ENCODE data around the gene LRMDA. TPM values are rescaled to one million over a fixed set of nuclear protein-coding genes. Genes with fewer than 3 reads are reported as not detected.
A peak's percentile ranks its signal among the peaks of the same experiment; 100 is the strongest.

Gene LRMDA
- total and polyA plus RNA-seq, 2 of the 13 experiments (the other 11 are each of a cell fraction or from before 2014, with no cell fraction given), result 13.4 to 22.0 TPM

- TF ChIP-seq RARG (CRISPR knock-in tag; IDR thresholded peaks at IDR 0.05; ENCODE audit: low read depth), result 0 out of 2 replicates have a peak, but pooled peaks have one; percentile 51
- TF ChIP-seq ZNF24 (IDR thresholded peaks at IDR 0.05), result 0 out of 2 replicates have a peak, but pooled peaks have one; percentile 59
- peak; percentile 62 to 74; a peak in 3 of 4 replicates for TF ChIP-seq HMGXB4 (CRISPR knock-in tag; IDR thresholded peaks at IDR 0.05; ENCODE audit: borderline replicate concordance in 1 of 2, low read depth in 1 of 2)
- TF ChIP-seq ARID3A (IDR thresholded peaks at IDR 0.05; ENCODE audit: low read depth, low read length), result peak; percentile 89
- no peak for TF ChIP-seq ZNF773 (CRISPR knock-in tag; IDR thresholded peaks at IDR 0.05; ENCODE audit: borderline replicate concordance)
- TF ChIP-seq NBN (conservative IDR thresholded peaks at IDR 0.05), result no peak
- TF ChIP-seq ZNF143 (CRISPR knock-in tag; IDR thresholded peaks at IDR 0.05), result no peak
- no peak for TF ChIP-seq SRSF4 (IDR thresholded peaks at IDR 0.05; ENCODE audit: low read depth, low read length, poor library complexity, severe bottlenecking)
- TF ChIP-seq SP5 (CRISPR knock-in tag; IDR thresholded peaks at IDR 0.05; ENCODE audit: borderline replicate concordance, low read depth), result peak; percentile 87
- no peak for TF ChIP-seq HNRNPLL (IDR thresholded peaks at IDR 0.05; ENCODE audit: low read depth, low read length, poor library complexity, severe bottlenecking)
- TF ChIP-seq BRF2 (CRISPR knock-in tag; IDR thresholded peaks at IDR 0.05), result peak; percentile 92; the same call in 1 of the 2 replicates
- TF ChIP-seq TAF1 (CRISPR knock-in tag; IDR thresholded peaks at IDR 0.05), result peak; percentile 38; the same call in 1 of the 2 replicates
- TF ChIP-seq MEF2D (CRISPR knock-in tag; IDR thresholded peaks at IDR 0.05), result peak; percentile 95
- TF ChIP-seq TMF1 (CRISPR knock-in tag; IDR thresholded peaks at IDR 0.05; ENCODE audit: low read depth), result peak; percentile 48; the same call in 1 of the 2 replicates
- TF ChIP-seq NKX3-1 (CRISPR knock-in tag; IDR thresholded peaks at IDR 0.05), result peak; percentile 97
- peak; percentile 72; the same call in 1 of the 2 replicates for TF ChIP-seq ZNF558 (CRISPR knock-in tag; IDR thresholded peaks at IDR 0.05; ENCODE audit: borderline replicate concordance)
- peak; percentile 30; the same call in 1 of the 2 replicates for TF ChIP-seq STAG1 (CRISPR knock-in tag; IDR thresholded peaks at IDR 0.05)
- TF ChIP-seq MAF1 (CRISPR knock-in tag; IDR thresholded peaks at IDR 0.05; ENCODE audit: borderline replicate concordance), result no peak
- TF ChIP-seq HOXA5 (CRISPR knock-in tag; IDR thresholded peaks at IDR 0.05), result peak; percentile 93
- TF ChIP-seq ZFYVE20 (CRISPR knock-in tag; IDR thresholded peaks at IDR 0.05; ENCODE audit: borderline replicate concordance, low read depth), result no peak
- peak; percentile 75; the same call in 1 of the 2 replicates for TF ChIP-seq HOXA9 (CRISPR knock-in tag; IDR thresholded peaks at IDR 0.05; ENCODE audit: borderline replicate concordance)
- TF ChIP-seq MEIS1 (CRISPR knock-in tag; IDR thresholded peaks at IDR 0.05; ENCODE audit: borderline replicate concordance), result peak; percentile 98
- TF ChIP-seq ZNF367 (CRISPR knock-in tag; IDR thresholded peaks at IDR 0.05; ENCODE audit: borderline replicate concordance), result no peak
- peak; percentile 85 for TF ChIP-seq SIX1 (CRISPR knock-in tag; IDR thresholded peaks at IDR 0.05; ENCODE audit: borderline replicate concordance)
- TF ChIP-seq SSRP1 (CRISPR knock-in tag; IDR thresholded peaks at IDR 0.05), result no peak
Observed at GRCh38 chr10:76051007-76051936, 619.8 kb downstream of the LRMDA start (continued).

Data from HepG2 (cell line).